ENCODE measurements around the gene ZNF594.

GRCh38 chr17:5203178-5203907, 11.7 kb upstream of the ZNF594 start:
- no peak for TF ChIP-seq CTCF (conservative IDR thresholded peaks at IDR 0.05)
- no peak for TF ChIP-seq EZH2 (IDR thresholded peaks at IDR 0.05; ENCODE audit: low read depth)

Data from PC-9 (cell line).